Measurements from ENCODE around the gene MEGF11.

MEGF11 gene

GRCh38 chr15:66133247-66133885 is 120.2 kb downstream of the MEGF11 start:
- H3K27me3 ChIP-seq (ENCODE audit: insufficient read depth, poor library complexity, severe bottlenecking): peaks cover 13% of the 10 kb centered on the region
- H3K36me3 ChIP-seq (ENCODE audit: low read depth): no peaks in the 10 kb centered on the region
- no peak overlapping the region for H3K4me3 ChIP-seq (ENCODE audit: severe bottlenecking)
- no peaks in the 10 kb centered on the region for H3K4me1 ChIP-seq (ENCODE audit: insufficient read depth, poor library complexity, severe bottlenecking)
- DNase-seq (ENCODE audit: low spot score): no peak
- H3K27ac ChIP-seq (ENCODE audit: poor library complexity, severe bottlenecking): no peak overlapping the region
- no peak for ATAC-seq (ENCODE audit: low read depth)
- no peak for TF ChIP-seq CTCF (IDR thresholded peaks at IDR 0.05; ENCODE audit: poor library complexity, severe bottlenecking)
- no peaks in the 10 kb centered on the region for H3K9me3 ChIP-seq (ENCODE audit: severe bottlenecking)

- Histone ChIP-seq H3K36me3 (ENCODE audit: low read depth) (no peaks in the 10 kb centered on the region), H3K4me3 (ENCODE audit: severe bottlenecking) (no peak overlapping the region), H3K27ac (ENCODE audit: poor library complexity, severe bottlenecking) (no peak overlapping the region), H3K4me1 (ENCODE audit: insufficient read depth, poor library complexity, severe bottlenecking) (no peaks in the 10 kb centered on the region), H3K9me3 (ENCODE audit: severe bottlenecking) (no peaks in the 10 kb centered on the region), H3K27me3 (ENCODE audit: insufficient read depth, poor library complexity, severe bottlenecking) (peaks cover 13% of the 10 kb centered on the region)
- no peak for ATAC-seq (ENCODE audit: low read depth)
- DNase-seq (ENCODE audit: low spot score): no peak
- TF ChIP-seq CTCF (IDR thresholded peaks at IDR 0.05; ENCODE audit: poor library complexity, severe bottlenecking): no peak
Observed at GRCh38 chr15:66132251-66132816, 121.2 kb downstream of the MEGF11 start.

GRCh38 chr15:66131831-66132230 is 121.7 kb downstream of the MEGF11 start:
- Histone ChIP-seq H3K27me3 (ENCODE audit: insufficient read depth, poor library complexity, severe bottlenecking) (peaks cover 13% of the 10 kb centered on the region), H3K4me1 (ENCODE audit: insufficient read depth, poor library complexity, severe bottlenecking) (no peaks in the 10 kb centered on the region), H3K36me3 (ENCODE audit: low read depth) (no peaks in the 10 kb centered on the region), H3K9me3 (ENCODE audit: severe bottlenecking) (no peaks in the 10 kb centered on the region), H3K4me3 (ENCODE audit: severe bottlenecking) (no peak overlapping the region), H3K27ac (ENCODE audit: poor library complexity, severe bottlenecking) (no peak overlapping the region)
- DNase-seq (ENCODE audit: low spot score): no peak
- TF ChIP-seq CTCF (IDR thresholded peaks at IDR 0.05; ENCODE audit: poor library complexity, severe bottlenecking): no peak
- ATAC-seq (ENCODE audit: low read depth): no peak

- H3K27me3 ChIP-seq (ENCODE audit: insufficient read depth, poor library complexity, severe bottlenecking): peaks cover 13% of the 10 kb centered on the region
- no peaks in the 10 kb centered on the region for H3K4me1 ChIP-seq (ENCODE audit: insufficient read depth, poor library complexity, severe bottlenecking)
- H3K36me3 ChIP-seq (ENCODE audit: low read depth): no peaks in the 10 kb centered on the region
- H3K4me3 ChIP-seq (ENCODE audit: severe bottlenecking): no peak overlapping the region
- DNase-seq (ENCODE audit: low spot score): no peak
- no peak for ATAC-seq (ENCODE audit: low read depth)
- TF ChIP-seq CTCF (IDR thresholded peaks at IDR 0.05; ENCODE audit: poor library complexity, severe bottlenecking): no peak
- no peak overlapping the region for H3K27ac ChIP-seq (ENCODE audit: poor library complexity, severe bottlenecking)
- no peaks in the 10 kb centered on the region for H3K9me3 ChIP-seq (ENCODE audit: severe bottlenecking)
Observed at GRCh38 chr15:66131200-66131599, 122.3 kb downstream of the MEGF11 start.

GRCh38 chr15:66130496-66131034 is 123.0 kb downstream of the MEGF11 start:
- peaks cover 15% of the 10 kb centered on the region for H3K27me3 ChIP-seq (ENCODE audit: insufficient read depth, poor library complexity, severe bottlenecking)
- H3K4me1 ChIP-seq (ENCODE audit: insufficient read depth, poor library complexity, severe bottlenecking): no peaks in the 10 kb centered on the region
- H3K27ac ChIP-seq (ENCODE audit: poor library complexity, severe bottlenecking): no peak overlapping the region
- DNase-seq (ENCODE audit: low spot score) (no peak), ATAC-seq (ENCODE audit: low read depth) (no peak)
- no peak overlapping the region for H3K4me3 ChIP-seq (ENCODE audit: severe bottlenecking)
- no peaks in the 10 kb centered on the region for H3K36me3 ChIP-seq (ENCODE audit: low read depth)
- no peak for TF ChIP-seq CTCF (IDR thresholded peaks at IDR 0.05; ENCODE audit: poor library complexity, severe bottlenecking)
- H3K9me3 ChIP-seq (ENCODE audit: severe bottlenecking): no peaks in the 10 kb centered on the region

Data from RWPE2 (cell line).